GM18519 (cell line): Measurements from ENCODE around the gene EIF4E3.

ENCODE experiments used
- ATAC-seq: cut with Tn5 transposase; IDR thresholded peaks from one replicate; pipeline ENCODE4 v1.9.1; 2021; ENCODE audit warnings: mild to moderate bottlenecking, moderate library complexity; ENCODE audit not compliant: unreplicated experiment, low FRiP score

The EIF4E3 gene

GRCh38 chr3:71724171-71724453 is 1.1 kb downstream of the EIF4E3 start:
- ATAC-seq = no peak

DNA sequence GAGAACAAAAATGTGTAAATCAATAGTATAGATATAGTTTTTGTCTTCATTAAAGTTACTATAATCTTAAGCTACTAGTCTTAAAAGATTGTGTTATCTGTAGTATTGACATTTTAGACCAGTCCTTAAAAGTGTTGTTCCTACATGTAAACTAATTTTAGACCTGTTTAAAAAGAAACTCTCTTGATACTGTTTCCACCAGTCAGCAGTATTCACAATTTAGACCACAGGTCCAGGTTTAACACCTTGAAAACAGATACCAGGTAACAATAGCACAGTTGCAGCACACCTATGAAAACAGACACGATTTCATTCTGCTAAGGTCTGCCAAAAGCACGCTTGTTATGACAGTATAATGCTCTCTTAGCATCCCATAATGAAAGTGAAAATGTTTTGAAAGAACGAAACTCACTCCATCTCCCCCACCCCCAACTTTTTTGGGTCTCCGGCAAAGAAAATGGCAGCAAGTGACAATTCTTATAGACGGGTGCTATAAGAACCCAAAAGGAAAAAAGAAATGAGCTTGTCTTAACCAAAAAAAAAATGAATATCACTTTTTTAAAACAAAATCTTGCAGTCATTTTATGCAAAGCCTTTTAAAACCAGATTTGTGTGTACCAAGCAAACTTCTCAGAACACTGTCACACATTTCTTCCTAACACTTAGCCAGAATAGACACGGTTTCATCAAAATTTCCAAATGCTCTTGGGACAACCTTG is 1.6 kb downstream of the EIF4E3 start:
- ATAC-seq = peak; percentile 61

GRCh38 chr3:71722693-71723092 is 2.5 kb downstream of the EIF4E3 start:
- ATAC-seq = no peak

DNA sequence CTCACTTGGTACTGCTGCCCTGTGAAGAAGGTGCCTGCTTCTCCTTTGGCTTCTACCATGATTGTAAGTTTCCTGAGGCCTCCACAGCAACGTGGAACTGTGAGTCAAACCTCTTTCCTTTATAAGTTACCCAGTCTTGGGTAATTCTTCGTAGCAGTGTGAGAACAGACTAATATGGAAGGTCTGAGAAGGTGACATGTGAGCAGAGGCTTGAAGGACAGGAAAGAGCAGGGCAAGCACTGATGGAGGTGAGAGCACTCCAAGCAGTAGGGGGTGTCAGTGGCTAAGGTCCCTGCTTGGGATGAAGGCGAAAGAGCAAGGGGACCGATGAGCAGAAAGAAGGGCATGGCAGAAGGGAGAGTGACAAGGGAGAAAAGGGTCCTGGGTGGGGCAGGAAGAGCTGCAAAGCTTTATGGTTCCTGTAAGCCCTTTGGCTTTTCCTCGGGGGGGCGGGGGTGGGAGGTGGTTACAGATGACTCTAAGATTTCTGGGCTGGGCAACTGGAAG is 3.5 kb downstream of the EIF4E3 start:
- no peak for ATAC-seq

- ATAC-seq = no peak
Measured at GRCh38 chr3:71721002-71721401, 4.2 kb downstream of the EIF4E3 start.

GRCh38 chr3:71718072-71718471 is 7.1 kb downstream of the EIF4E3 start:
- no peak for ATAC-seq

- ATAC-seq = no peak
Measured at GRCh38 chr3:71714595-71714994, 10.6 kb downstream of the EIF4E3 start.

DNA sequence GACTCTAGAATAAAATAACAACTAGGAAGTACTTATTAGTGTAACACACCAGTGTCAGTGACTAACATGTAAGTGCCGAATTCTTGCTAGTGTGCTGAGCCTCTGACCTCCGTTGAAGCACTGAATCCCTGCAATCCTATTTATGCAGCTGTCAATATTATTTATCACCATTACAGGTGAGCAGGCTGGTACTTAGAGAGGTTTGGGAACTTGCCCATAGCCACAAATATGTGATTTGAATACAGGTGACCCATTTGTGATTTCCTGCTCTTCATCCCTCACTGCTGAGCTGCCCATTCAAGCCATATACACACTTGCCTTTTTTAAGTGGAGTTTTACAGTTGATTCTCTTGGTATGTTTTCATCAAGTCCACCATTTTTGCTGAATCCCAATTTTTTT is 12.2 kb downstream of the EIF4E3 start:
- ATAC-seq = no peak

- peak; percentile 73 for ATAC-seq
Measured at GRCh38 chr3:71710906-71711494, 14.2 kb downstream of the EIF4E3 start.

- ATAC-seq = no peak
Measured at GRCh38 chr3:71709908-71710511, 15.2 kb downstream of the EIF4E3 start.

DNA sequence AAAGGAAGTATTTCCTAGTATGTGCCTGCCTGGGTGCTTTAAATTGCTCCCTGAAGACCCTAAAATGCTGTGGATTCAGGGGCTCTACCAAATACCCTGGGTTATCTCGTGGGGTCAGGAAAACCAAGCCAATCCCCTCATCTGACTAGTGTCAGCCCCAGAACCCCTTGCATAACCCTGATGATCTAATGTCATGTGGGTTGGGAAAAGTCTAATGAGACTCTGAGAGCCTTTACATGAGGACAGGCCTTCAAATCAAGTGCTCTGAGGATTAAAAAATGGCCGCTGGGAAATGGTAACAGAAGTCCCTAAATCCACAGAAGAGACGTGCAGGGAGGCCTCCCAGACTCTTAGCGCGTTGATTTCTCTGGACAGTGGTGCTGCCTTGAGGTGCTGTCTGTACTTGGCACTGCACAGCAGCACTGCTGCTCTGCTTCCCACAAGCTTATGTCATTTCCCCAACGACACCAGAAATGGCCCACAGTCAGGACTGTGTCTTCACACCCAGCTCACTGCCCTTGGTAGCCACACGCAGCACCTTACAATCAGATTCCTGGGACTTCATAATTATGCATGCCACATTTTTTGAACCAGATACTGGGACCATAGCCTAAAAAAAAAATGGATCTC is 16.6 kb downstream of the EIF4E3 start:
- no peak for ATAC-seq

GRCh38 chr3:71707595-71707994 is 17.6 kb downstream of the EIF4E3 start:
- ATAC-seq = no peak

DNA sequence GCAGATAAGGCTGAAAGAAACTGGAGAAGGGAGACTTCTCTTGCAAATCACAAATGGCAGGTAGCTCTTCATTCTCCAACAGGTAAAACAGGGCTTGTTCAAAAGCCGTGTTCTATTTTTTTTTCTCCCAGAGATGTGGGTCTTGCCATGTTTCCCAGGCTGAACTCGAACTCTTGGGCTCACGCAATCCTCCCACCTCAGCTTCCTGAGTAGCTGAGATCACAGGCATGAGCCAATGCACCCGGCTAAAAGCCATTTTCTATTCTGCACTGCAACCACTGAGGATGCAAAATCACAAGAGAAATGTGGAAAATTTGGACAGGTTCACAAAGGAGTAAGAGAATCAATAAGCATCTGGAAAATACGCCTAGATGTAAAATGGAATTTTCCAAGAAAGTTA is 19.5 kb downstream of the EIF4E3 start:
- no peak for ATAC-seq

GRCh38 chr3:71704915-71705314 is 20.3 kb downstream of the EIF4E3 start:
- ATAC-seq = no peak

- ATAC-seq = no peak
Measured at GRCh38 chr3:71703797-71704196, 21.4 kb downstream of the EIF4E3 start.

- ATAC-seq = no peak
Measured at GRCh38 chr3:71702131-71703024, 22.8 kb downstream of the EIF4E3 start.

DNA sequence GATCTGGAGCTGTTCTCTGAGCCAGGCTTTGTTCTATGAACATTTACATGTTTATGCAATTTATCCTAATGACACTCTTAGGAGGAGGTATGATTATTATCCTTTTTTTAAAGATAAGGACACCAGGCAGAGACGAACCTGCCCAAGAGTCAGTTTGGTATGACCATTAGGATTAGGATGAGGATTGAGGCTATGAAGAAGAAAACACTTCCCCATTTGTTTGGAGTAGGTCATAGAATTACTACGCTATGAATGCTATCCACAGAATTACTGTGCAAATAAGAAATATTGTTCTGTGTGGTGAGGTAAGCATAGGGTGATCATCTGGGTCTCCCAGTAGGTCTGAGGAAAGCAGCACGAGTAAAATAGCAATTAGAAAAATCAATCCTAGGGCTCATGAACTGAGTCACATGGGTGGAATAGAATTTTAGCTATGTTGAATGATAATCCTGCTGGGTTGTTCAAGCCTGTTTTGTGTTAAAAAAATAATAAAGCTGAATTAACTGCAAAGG is 23.9 kb downstream of the EIF4E3 start:
- no peak for ATAC-seq

DNA sequence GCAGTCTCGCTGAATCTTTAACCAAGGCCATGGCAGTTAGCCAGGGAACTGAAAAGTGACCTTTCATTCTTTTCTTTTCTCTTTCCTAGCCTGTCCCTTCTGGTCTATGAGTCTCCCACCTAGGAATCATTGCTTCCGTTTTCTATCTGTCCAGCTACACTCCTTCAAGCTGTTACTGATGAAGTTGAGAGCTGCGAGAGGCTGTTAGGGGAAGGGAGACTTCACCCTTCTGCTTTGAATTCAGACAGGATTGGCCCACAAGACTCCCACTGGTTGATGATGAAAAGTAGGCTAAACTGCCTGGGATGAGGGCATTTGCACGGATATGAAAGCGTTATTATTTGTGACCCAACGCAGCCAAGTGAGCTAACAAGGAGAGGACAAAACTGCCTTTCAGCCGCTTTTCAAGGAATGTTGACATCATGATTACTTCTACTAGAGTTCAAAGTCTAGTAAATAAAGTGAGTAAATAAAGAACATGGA is 30.2 kb downstream of the EIF4E3 start:
- ATAC-seq = no peak

- ATAC-seq = no peak
Measured at GRCh38 chr3:71694358-71694999, 30.7 kb downstream of the EIF4E3 start.

- ATAC-seq = no peak
Measured at GRCh38 chr3:71693641-71694040, 31.6 kb downstream of the EIF4E3 start.
